ENCODE data around the gene DTNB. TPM values are rescaled to one million over a fixed set of nuclear protein-coding genes. Genes with fewer than 3 reads are reported as not detected.

DTNB gene
- total and polyA plus RNA-seq, 2 of the 4 experiments (the other 2 are of a cell fraction), result 3.8 to 5.3 TPM

DNA sequence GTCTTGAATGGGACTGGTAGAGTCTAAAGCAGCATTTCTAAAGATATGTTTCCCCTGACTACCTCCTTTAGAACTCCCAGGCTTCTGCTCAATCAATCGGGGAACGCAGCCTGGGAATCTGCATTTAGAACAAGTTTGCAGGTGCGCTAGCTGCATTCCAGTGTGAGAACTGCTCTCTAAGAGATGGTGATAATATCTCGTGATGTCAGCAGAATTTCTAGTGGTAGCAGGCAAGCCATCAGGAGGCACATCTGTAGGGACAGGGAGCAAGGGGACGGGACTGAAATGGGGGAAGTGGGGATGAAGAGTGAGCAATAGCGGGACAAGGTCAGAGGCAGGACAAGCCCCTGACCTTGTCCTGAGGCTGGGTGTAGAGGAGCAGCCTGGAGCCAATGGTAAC, 211.4 kb downstream of the DTNB start:
- H2AFZ ChIP-seq (replicated peaks; ENCODE audit: low read length, poor library complexity), result no peak overlapping the region
- no peak overlapping the region for H3K27ac ChIP-seq (ENCODE audit: insufficient read depth, low read length)
- no peak overlapping the region for H3K18ac ChIP-seq (ENCODE audit: low read depth, low read length)
- no peak overlapping the region for H2BK15ac ChIP-seq (ENCODE audit: low read depth, low read length)
- no peaks in the 10 kb centered on the region for H4K20me1 ChIP-seq (ENCODE audit: insufficient read depth, low read length)
- no peaks in the 10 kb centered on the region for H3K36me3 ChIP-seq (ENCODE audit: control insufficient read depth, insufficient read depth, low read length)
- H3K9me1 ChIP-seq (ENCODE audit: insufficient read depth, low read length), result no peaks in the 10 kb centered on the region
- no peak overlapping the region for H3K23ac ChIP-seq (ENCODE audit: low read depth, low read length)
- no peak overlapping the region for H2BK120ac ChIP-seq (ENCODE audit: low read depth, low read length)
- BruUV-seq (replicated peaks), result no TSS peak
- H2BK5ac ChIP-seq (ENCODE audit: low read depth, low read length, poor library complexity, severe bottlenecking), result no peak overlapping the region
- ATAC-seq (ENCODE audit: low read depth) (no peak), DNase-seq (no peak)
- no peak overlapping the region for H3K4me2 ChIP-seq (ENCODE audit: low read depth, low read length)
- in situ Hi-C loops (cut with MboI; ENCODE audit: low sequenced_read_pairs) (no loop called here), dilution Hi-C loops (cut with HindIII; ENCODE audit: low sequenced_read_pairs, unreplicated experiment) (no loop called here), intact Hi-C loops (cut with micrococcal nuclease) (no loop called here)
- no peak overlapping the region for H3K56ac ChIP-seq (ENCODE audit: extremely low read depth, insufficient read depth, low read length)
- no peak overlapping the region for H4K5ac ChIP-seq (ENCODE audit: low read depth, low read length)
- 67% methylated on average over 1 of the region's 6 CpGs; no CpG with 5 or more reads in 1 of the 2 experiments for WGBS, 2 experiments (ENCODE audit: extremely low coverage in 2 of 2, insufficient read length in 1 of 2)
- POLR2A ChIA-PET (ENCODE audit: unreplicated experiment), result no interaction called here
- H3K9ac ChIP-seq (ENCODE audit: low read depth, low read length), result no peak overlapping the region
- H2BK20ac ChIP-seq (ENCODE audit: low read depth, low read length), result no peak overlapping the region
- no peaks in the 10 kb centered on the region for H3K79me1 ChIP-seq (ENCODE audit: low read depth in 1 of 2, low read length in 2 of 2)
- H2AK9ac ChIP-seq (replicated peaks; ENCODE audit: low read depth, low read length, poor library complexity), result no peak overlapping the region
- no peaks in the 10 kb centered on the region for H3K27me3 ChIP-seq (ENCODE audit: control insufficient read depth, insufficient read depth, low read length)
- no peak overlapping the region for H3K14ac ChIP-seq (replicated peaks; ENCODE audit: low read depth, low read length)
- no peak overlapping the region for H4K91ac ChIP-seq (ENCODE audit: insufficient read depth, low read depth, low read length)
- H3K4me1 ChIP-seq (ENCODE audit: control insufficient read depth, insufficient read depth, low read length), result no peaks in the 10 kb centered on the region
- no peak overlapping the region for H4K8ac ChIP-seq (ENCODE audit: low read depth in 2 of 2, low read length in 2 of 2)
- H3K4me3 ChIP-seq (ENCODE audit: insufficient read depth, low read depth, low read length), result no peak overlapping the region
- no peak overlapping the region for H2AK5ac ChIP-seq (ENCODE audit: low read depth, low read length)
- TF ChIP-seq, protein P1, sequence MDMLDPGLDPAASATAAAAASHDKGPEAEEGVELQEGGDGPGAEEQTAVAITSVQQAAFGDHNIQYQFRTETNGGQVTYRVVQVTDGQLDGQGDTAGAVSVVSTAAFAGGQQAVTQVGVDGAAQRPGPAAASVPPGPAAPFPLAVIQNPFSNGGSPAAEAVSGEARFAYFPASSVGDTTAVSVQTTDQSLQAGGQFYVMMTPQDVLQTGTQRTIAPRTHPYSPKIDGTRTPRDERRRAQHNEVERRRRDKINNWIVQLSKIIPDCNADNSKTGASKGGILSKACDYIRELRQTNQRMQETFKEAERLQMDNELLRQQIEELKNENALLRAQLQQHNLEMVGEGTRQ (IDR thresholded peaks at IDR 0.05; ENCODE audit: low read depth, low read length), result no peak
- TF ChIP-seq POLR2A (IDR thresholded peaks at IDR 0.05; ENCODE audit: low read depth, low read length) (no peak), CHD1 (IDR thresholded peaks at IDR 0.05; ENCODE audit: low read depth, low read length) (no peak), FOS (IDR thresholded peaks at IDR 0.05; ENCODE audit: low read depth, low read length) (no peak), RCOR1 (IDR thresholded peaks at IDR 0.05; ENCODE audit: insufficient replicate concordance, low read length) (no peak), NFE2L2 (IDR thresholded peaks at IDR 0.05; ENCODE audit: low read depth, low read length) (no peak), MAFK (IDR thresholded peaks at IDR 0.05; ENCODE audit: low read depth, low read length) (no peak), BHLHE40 (IDR thresholded peaks at IDR 0.05; ENCODE audit: low read depth, low read length) (no peak)
- TF ChIP-seq, protein P2, sequence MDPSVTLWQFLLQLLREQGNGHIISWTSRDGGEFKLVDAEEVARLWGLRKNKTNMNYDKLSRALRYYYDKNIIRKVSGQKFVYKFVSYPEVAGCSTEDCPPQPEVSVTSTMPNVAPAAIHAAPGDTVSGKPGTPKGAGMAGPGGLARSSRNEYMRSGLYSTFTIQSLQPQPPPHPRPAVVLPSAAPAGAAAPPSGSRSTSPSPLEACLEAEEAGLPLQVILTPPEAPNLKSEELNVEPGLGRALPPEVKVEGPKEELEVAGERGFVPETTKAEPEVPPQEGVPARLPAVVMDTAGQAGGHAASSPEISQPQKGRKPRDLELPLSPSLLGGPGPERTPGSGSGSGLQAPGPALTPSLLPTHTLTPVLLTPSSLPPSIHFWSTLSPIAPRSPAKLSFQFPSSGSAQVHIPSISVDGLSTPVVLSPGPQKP (IDR thresholded peaks at IDR 0.05; ENCODE audit: borderline replicate concordance, low read depth, low read length), result no peak
- CTCF ChIA-PET, result no interaction called here
- no peak overlapping the region for H3K4ac ChIP-seq (ENCODE audit: low read depth, low read length)
- no peaks in the 10 kb centered on the region for H3K9me3 ChIP-seq (ENCODE audit: control insufficient read depth, insufficient read depth, low read length)
